ENCODE results near the gene PROCA1.

- TF ChIP-seq CTCF (IDR thresholded peaks at IDR 0.05) (no peak), POLR2AphosphoS5 (IDR thresholded peaks at IDR 0.05) (no peak), POLR2A (IDR thresholded peaks at IDR 0.05) (no peak)
These were observed 13.3 kb downstream of the PROCA1 start for GRCh38 chr17:28698253-28698941.

All from prostate gland (tissue), 2 donors.